OCI-LY1 (cell line): ENCODE results near the gene SRPX2.

Source experiments
- CTCF ChIP-seq: fragments of 200-600 bp; sonication (generic), shearing (Covaris generic); IDR thresholded peaks from 2 replicates; pipeline ENCODE4 v1.5.1; 2017; ENCODE audit warnings: mild to moderate bottlenecking, antibody characterized with exemption, low read length, moderate library complexity, mixed read lengths
- EZH2 ChIP-seq: fragments of 200-600 bp; sonication (generic), shearing (Covaris generic); IDR thresholded peaks from 2 replicates; pipeline ENCODE4 v1.8.0; 2017; ENCODE audit warnings: borderline replicate concordance, mixed run types, mild to moderate bottlenecking, antibody characterized with exemption, low read length, moderate library complexity, mixed read lengths

DNA sequence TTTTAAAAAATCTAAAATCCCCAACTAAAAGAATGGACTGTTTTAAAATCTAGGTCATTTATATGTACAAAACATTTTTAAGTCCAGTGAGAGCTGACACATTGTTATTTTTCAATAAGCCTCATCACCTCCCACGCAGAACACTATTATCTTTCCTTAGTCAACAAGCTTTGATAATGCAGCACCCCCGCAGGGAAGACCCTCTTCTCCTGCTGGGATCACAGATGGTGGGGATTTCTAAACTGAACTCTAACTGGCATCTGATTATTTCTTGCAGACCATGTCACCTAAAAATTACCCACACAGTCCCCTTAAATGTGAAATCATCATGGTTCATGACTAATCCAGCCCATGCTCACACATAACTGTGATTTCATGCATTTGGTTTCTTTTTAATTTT lies 76.3 kb downstream of the SRPX2 start:
- TF ChIP-seq EZH2 (no peak), CTCF (no peak)
